ENCODE measurements around the gene TRIM38.

- TF ChIP-seq CTCF (IDR thresholded peaks at IDR 0.05) (no peak), POLR2A (IDR thresholded peaks at IDR 0.05) (no peak)
Measured at GRCh38 chr6:25997921-25998320, 35.3 kb downstream of the TRIM38 start.

Measured in transverse colon (tissue), 3 donors.